Neuronal stem cell (in vitro differentiated cells): ENCODE results near the gene CEP112.

Source experiments
- DNase-seq: peaks from one replicate; pipeline ENCODE4 v3.0.0-alpha.2; 2013; ENCODE audit warnings: low spot score
- H2AFZ ChIP-seq: one replicate; pipeline ENCODE4 v1.6.1; 2013; ENCODE audit warnings: mild to moderate bottlenecking, low read length, inconsistent platforms
- H2AK5ac ChIP-seq: 2 replicates; pipeline ENCODE4 v1.6.1; 2013; ENCODE audit warnings: low read depth, mild to moderate bottlenecking, inconsistent platforms, low read length, moderate library complexity, mixed read lengths
- H2BK120ac ChIP-seq: 2 replicates; pipeline ENCODE4 v1.6.1; 2013; ENCODE audit warnings: low read depth, mild to moderate bottlenecking, inconsistent platforms, low read length, moderate library complexity, mixed read lengths
- H2BK12ac ChIP-seq: one replicate; pipeline ENCODE4 v1.6.1; 2013; ENCODE audit warnings: low read length, inconsistent platforms
- H2BK15ac ChIP-seq: 2 replicates; pipeline ENCODE4 v1.6.1; 2013; ENCODE audit warnings: mild to moderate bottlenecking, low read length, inconsistent platforms, mixed read lengths
- H2BK5ac ChIP-seq: one replicate; pipeline ENCODE4 v1.6.1; 2013; ENCODE audit warnings: inconsistent platforms, mild to moderate bottlenecking, low read length, moderate library complexity
- H3K14ac ChIP-seq: one replicate; pipeline ENCODE4 v1.6.1; 2013; ENCODE audit warnings: low read length, inconsistent platforms
- H3K18ac ChIP-seq: 2 replicates; pipeline ENCODE4 v1.6.1; 2013; ENCODE audit warnings: low read length, inconsistent platforms
- H3K23ac ChIP-seq: 2 replicates; pipeline ENCODE4 v1.6.1; 2013; ENCODE audit warnings: low read depth, mild to moderate bottlenecking, mixed read lengths, low read length, inconsistent platforms; ENCODE audit not compliant: poor library complexity
- H3K27ac ChIP-seq: replicated peaks from 3 replicates; pipeline ENCODE4 v1.5.1; 2013; ENCODE audit warnings: low read length, inconsistent platforms
- H3K27me3 ChIP-seq, 3 experiments: 2 replicates each; pipeline ENCODE4 v1.6.1; 2013; ENCODE audit warnings: low read length in 3 of 3, mild to moderate bottlenecking in 2 of 3, inconsistent platforms in 1 of 3, low read depth in 1 of 3, mixed read lengths in 1 of 3, moderate library complexity in 1 of 3; ENCODE audit not compliant: control insufficient read depth in 3 of 3, insufficient read depth in 3 of 3
- H3K36me3 ChIP-seq, 2 donors: replicated peaks in 1 of 2; 2 replicates each; pipeline ENCODE4 v1.6.1; 2013; ENCODE audit warnings: low read length in 2 of 2; ENCODE audit not compliant: control insufficient read depth in 2 of 2, insufficient read depth in 2 of 2
- H3K4ac ChIP-seq: 2 replicates; pipeline ENCODE4 v1.6.1; 2013; ENCODE audit warnings: inconsistent platforms, mild to moderate bottlenecking, low read length, moderate library complexity
- H3K4me1 ChIP-seq, 2 donors: 1 replicate in 1 of 2; 2 replicates in 1 of 2; pipeline ENCODE4 v1.6.1; 2013; ENCODE audit warnings: low read length in 2 of 2, low read depth in 1 of 2; ENCODE audit not compliant: control insufficient read depth in 2 of 2, insufficient read depth in 1 of 2
- H3K4me2 ChIP-seq: one replicate; pipeline ENCODE4 v1.6.1; 2013; ENCODE audit warnings: mild to moderate bottlenecking, low read length, inconsistent platforms; ENCODE audit not compliant: insufficient read depth, poor library complexity, severe bottlenecking
- H3K4me3 ChIP-seq, 2 donors: 2 replicates each; pipeline ENCODE4 v1.5.1; 2013; ENCODE audit warnings: low read length in 2 of 2, mild to moderate bottlenecking in 2 of 2, inconsistent platforms in 1 of 2, moderate library complexity in 1 of 2
- H3K79me1 ChIP-seq: one replicate; pipeline ENCODE4 v1.6.1; 2013; ENCODE audit warnings: low read depth, mild to moderate bottlenecking, inconsistent platforms, low read length, moderate library complexity
- H3K9ac ChIP-seq: one replicate; pipeline ENCODE4 v1.6.1; 2013; ENCODE audit warnings: mild to moderate bottlenecking, low read depth, low read length, inconsistent platforms; ENCODE audit not compliant: poor library complexity
- H3K9me3 ChIP-seq, 2 donors: replicated peaks in 1 of 2; 2 replicates each; pipeline versions ENCODE3 to v1.6.1; 2013; ENCODE audit warnings: low read length in 2 of 2, mild to moderate bottlenecking in 2 of 2, inconsistent platforms in 1 of 2, low read depth in 1 of 2, mixed read lengths in 1 of 2, moderate library complexity in 1 of 2; ENCODE audit not compliant: control insufficient read depth in 2 of 2, insufficient read depth in 1 of 2
- H4K8ac ChIP-seq: one replicate; pipeline ENCODE4 v1.6.1; 2013; ENCODE audit warnings: low read depth, mild to moderate bottlenecking, inconsistent platforms, low read length, moderate library complexity
- H4K91ac ChIP-seq: one replicate; pipeline ENCODE4 v1.6.1; 2013; ENCODE audit warnings: low read length, low read depth, mild to moderate bottlenecking, inconsistent platforms; ENCODE audit not compliant: poor library complexity
- WGBS, 2 donors: extraction: QIAGEN DNeasy Blood & Tissue Kit; methylation state at CpG; one replicate each; pipeline ENCODE4 v1.1.7; 2013; ENCODE audit warnings: missing lambda C conversion rate in 2 of 2, mixed read lengths in 1 of 2; ENCODE audit not compliant: insufficient read length in 2 of 2, insufficient replicate concordance in 1 of 2; ENCODE audit errors: extremely low coverage in 2 of 2; 5-methylcytosine and 5-hydroxymethylcytosine counted together

Gene CEP112

DNA sequence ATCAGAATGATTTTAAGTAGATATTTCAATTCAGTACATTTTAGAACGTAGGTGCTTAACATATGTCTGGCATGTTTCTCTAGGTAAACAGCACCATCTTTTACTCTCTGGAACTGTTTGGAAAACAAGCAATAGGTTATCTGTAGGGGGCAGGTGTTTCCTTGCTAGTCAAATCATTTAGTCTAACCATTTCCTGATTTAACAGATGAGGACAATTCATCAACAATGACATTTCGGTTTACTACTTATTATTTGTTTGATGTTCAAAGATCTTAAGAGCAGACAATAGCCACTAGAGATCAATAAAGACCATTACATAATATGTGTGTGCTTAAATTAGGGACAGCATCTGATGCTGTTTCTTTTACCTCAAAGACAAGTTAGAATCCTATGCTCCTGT lies 173.1 kb downstream of the CEP112 start:
- Histone ChIP-seq H3K9ac (no peak overlapping the region), H3K23ac (no peak overlapping the region), H3K4me2 (no peak overlapping the region), H3K14ac (no peak overlapping the region), H4K91ac (no peak overlapping the region), H3K4me3 (no peak overlapping the region), H2BK5ac (no peak overlapping the region), H3K27ac (no peak overlapping the region), H2BK120ac (no peak overlapping the region), H3K4me1 (no peaks in the 10 kb centered on the region), H4K8ac (no peak overlapping the region), H3K9me3 (peaks cover 3 to 21% of the 10 kb centered on the region in 2 donors), H2AFZ (no peak overlapping the region), H2BK15ac (no peak overlapping the region), H2AK5ac (no peak overlapping the region), H3K27me3 (no peaks in the 10 kb centered on the region), H2BK12ac (no peak overlapping the region), H3K36me3 (peaks cover 2 to 11% of the 10 kb centered on the region in 2 donors), H3K18ac (no peak overlapping the region), H3K4ac (no peak overlapping the region), H3K79me1 (no peaks in the 10 kb centered on the region)
- DNase-seq, result no peak
- WGBS, 2 donors, result no CpG with 5 or more reads among the region's 2 CpGs

DNA sequence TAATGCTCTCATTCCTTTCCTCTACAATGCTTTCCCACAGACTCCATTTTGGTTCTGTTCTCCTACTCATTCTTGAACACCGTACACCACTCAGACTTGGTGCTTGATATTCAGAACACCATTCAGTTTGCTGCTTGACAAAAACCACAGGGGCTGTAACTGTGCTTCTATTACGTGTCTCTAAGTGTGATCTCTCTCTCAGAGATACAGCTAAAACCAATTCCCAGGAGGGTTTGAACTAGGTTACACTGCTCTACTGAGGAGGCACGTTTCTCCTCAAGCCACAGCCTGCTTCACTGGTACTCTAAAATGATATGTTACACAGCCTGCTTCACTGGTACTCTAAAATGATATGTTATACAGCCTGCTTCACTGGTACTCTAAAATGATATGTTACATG lies 175.7 kb downstream of the CEP112 start:
- H2AK5ac ChIP-seq, result no peak overlapping the region
- H3K9me3 ChIP-seq, result peaks cover 5 to 6% of the 10 kb centered on the region in 2 donors
- no peak overlapping the region for H4K8ac ChIP-seq
- no peaks in the 10 kb centered on the region for H3K27me3 ChIP-seq
- no peak overlapping the region for H3K18ac ChIP-seq
- no peak overlapping the region for H3K23ac ChIP-seq
- no peak overlapping the region for H3K4me2 ChIP-seq
- no CpG with 5 or more reads among the region's 3 CpGs for WGBS, 2 donors
- no peak overlapping the region for H3K14ac ChIP-seq
- H2BK5ac ChIP-seq, result no peak overlapping the region
- H3K27ac ChIP-seq, result no peak overlapping the region
- H4K91ac ChIP-seq, result no peak overlapping the region
- no peak overlapping the region for H2AFZ ChIP-seq
- peaks cover 0 to 3% of the 10 kb centered on the region in 2 donors for H3K36me3 ChIP-seq
- DNase-seq, result no peak
- H3K4me3 ChIP-seq, result no peak overlapping the region
- no peak overlapping the region for H2BK15ac ChIP-seq
- H3K9ac ChIP-seq, result no peak overlapping the region
- no peak overlapping the region for H2BK12ac ChIP-seq
- no peaks in the 10 kb centered on the region for H3K4me1 ChIP-seq
- H2BK120ac ChIP-seq, result no peak overlapping the region
- no peak overlapping the region for H3K4ac ChIP-seq
- no peaks in the 10 kb centered on the region for H3K79me1 ChIP-seq

DNA sequence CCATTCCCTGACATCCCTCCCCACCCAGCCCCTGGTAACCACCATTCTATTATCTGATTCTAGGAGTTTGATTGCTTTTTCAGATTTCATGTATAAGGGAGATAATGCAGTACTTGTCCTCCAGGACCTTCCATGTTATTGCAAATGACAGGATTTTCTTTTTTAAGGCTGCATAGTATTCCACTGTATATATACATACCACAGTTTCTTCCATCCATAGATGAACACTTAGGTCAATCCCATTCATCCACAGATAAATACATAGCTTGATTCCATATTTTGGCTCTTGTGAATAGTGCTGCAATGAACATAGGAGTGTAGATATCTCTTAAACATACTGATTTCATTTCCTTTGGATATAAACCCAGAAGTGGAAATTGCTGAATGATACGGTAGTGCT lies 183.3 kb downstream of the CEP112 start:
- Histone ChIP-seq H3K4ac (no peak overlapping the region), H3K27ac (no peak overlapping the region), H3K9ac (no peak overlapping the region), H3K4me1 (no peaks in the 10 kb centered on the region), H4K91ac (no peak overlapping the region), H2AK5ac (no peak overlapping the region), H2BK12ac (no peak overlapping the region), H2AFZ (no peak overlapping the region), H2BK120ac (no peak overlapping the region), H3K4me3 (no peak overlapping the region), H2BK15ac (no peak overlapping the region), H4K8ac (no peak overlapping the region), H3K14ac (no peak overlapping the region), H3K23ac (no peak overlapping the region), H3K36me3 (peaks cover 0 to 13% of the 10 kb centered on the region in 2 donors), H3K27me3 (no peaks in the 10 kb centered on the region), H3K18ac (no peak overlapping the region), H3K9me3 (peaks cover 2 to 11% of the 10 kb centered on the region in 2 donors), H3K4me2 (no peak overlapping the region), H3K79me1 (no peaks in the 10 kb centered on the region), H2BK5ac (no peak overlapping the region)
- no peak for DNase-seq
- no CpG with 5 or more reads among the region's 1 CpG for WGBS, 2 donors

DNA sequence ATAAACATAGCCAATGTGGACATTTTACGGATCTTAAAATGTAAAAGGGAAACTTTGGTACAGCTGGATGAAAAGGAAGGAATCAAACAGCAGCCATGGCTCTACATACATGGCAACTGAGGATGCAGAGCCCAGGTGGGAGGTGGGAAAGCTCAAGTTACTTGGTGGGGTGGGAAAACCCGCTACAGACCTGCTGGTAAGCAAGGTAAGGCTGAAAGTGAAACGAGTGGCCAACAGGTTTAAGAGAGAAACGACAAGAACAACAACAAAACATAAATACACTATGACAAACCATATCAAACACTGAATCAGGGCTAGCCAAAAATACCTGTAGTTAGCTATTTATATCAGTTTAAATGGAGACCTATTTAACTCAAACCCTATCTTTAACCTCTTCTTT lies 185.3 kb downstream of the CEP112 start:
- no peak overlapping the region for H3K9ac ChIP-seq
- H2BK120ac ChIP-seq, result no peak overlapping the region
- H4K91ac ChIP-seq, result no peak overlapping the region
- H2BK12ac ChIP-seq, result no peak overlapping the region
- H2BK15ac ChIP-seq, result no peak overlapping the region
- WGBS, 2 donors, result no CpG with 5 or more reads among the region's 4 CpGs
- H2BK5ac ChIP-seq, result no peak overlapping the region
- H3K4me3 ChIP-seq, result no peak overlapping the region
- H2AFZ ChIP-seq, result no peak overlapping the region
- no peaks in the 10 kb centered on the region for H3K4me1 ChIP-seq
- peaks cover 0 to 11% of the 10 kb centered on the region in 2 donors for H3K9me3 ChIP-seq
- no peak overlapping the region for H3K14ac ChIP-seq
- H3K36me3 ChIP-seq, result peaks cover 0 to 13% of the 10 kb centered on the region in 2 donors
- no peak overlapping the region for H3K23ac ChIP-seq
- no peak overlapping the region for H3K4me2 ChIP-seq
- no peak overlapping the region for H3K4ac ChIP-seq
- H3K79me1 ChIP-seq, result no peaks in the 10 kb centered on the region
- H3K18ac ChIP-seq, result no peak overlapping the region
- H2AK5ac ChIP-seq, result no peak overlapping the region
- no peak for DNase-seq
- H4K8ac ChIP-seq, result no peak overlapping the region
- no peaks in the 10 kb centered on the region for H3K27me3 ChIP-seq
- no peak overlapping the region for H3K27ac ChIP-seq
